ENCODE measurements around the gene HOXB8.

HOXB8 gene

DNA sequence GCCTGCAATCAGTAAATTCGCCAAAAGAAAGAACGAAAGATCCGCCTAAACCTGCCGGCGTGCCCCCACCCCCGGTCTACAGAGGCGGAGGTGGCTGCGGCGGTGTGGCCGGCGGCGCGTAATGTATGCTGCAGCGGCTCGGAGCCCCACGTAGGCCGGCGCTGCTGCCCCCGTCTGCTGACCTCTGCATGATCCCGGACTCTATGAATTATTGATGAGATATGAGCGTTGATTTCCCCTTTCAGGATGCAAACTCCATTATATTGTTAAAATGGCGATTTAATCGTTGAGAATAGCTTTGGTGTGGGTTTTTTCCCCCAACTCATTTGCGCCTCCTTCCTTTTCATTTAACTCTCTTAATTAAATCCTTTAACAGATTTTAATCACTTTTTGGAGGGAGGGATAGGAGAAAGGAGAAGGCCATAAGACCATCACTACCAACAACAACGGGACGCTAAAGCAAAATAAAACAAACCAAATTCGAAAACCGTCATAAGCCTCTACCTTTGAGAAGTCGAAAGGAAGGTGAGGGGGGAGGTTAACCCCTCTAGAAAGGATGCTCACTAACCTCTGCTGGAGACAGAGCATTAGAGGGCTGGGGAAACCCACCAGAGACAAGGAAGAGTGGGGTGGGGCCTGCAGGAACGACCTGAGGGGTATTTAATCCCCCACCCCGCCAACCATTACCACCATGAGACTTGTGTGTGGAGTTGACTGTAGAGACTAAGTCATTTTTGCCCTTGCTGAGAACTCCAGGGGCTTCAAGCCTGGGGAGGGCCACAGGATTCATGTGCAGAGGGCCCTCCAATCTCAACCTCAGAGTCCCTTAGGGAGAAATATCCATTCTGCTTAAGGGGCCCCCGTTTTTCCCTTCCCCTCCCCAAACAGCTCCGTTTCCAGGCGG lies 28.5 kb downstream of the HOXB8 start:
- peak; percentile 74 for DNase-seq (ENCODE audit: low spot score)
- TF ChIP-seq, protein P1, sequence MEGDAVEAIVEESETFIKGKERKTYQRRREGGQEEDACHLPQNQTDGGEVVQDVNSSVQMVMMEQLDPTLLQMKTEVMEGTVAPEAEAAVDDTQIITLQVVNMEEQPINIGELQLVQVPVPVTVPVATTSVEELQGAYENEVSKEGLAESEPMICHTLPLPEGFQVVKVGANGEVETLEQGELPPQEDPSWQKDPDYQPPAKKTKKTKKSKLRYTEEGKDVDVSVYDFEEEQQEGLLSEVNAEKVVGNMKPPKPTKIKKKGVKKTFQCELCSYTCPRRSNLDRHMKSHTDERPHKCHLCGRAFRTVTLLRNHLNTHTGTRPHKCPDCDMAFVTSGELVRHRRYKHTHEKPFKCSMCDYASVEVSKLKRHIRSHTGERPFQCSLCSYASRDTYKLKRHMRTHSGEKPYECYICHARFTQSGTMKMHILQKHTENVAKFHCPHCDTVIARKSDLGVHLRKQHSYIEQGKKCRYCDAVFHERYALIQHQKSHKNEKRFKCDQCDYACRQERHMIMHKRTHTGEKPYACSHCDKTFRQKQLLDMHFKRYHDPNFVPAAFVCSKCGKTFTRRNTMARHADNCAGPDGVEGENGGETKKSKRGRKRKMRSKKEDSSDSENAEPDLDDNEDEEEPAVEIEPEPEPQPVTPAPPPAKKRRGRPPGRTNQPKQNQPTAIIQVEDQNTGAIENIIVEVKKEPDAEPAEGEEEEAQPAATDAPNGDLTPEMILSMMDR (IDR thresholded peaks at IDR 0.05; ENCODE audit: borderline replicate concordance, control extremely low read depth, extremely low read depth, insufficient read depth, missing control alignments), result peak; percentile 0
- in situ Hi-C loops (cut with MboI; ENCODE audit: low sequenced_read_pairs, unreplicated experiment), result no loop called here

DNA sequence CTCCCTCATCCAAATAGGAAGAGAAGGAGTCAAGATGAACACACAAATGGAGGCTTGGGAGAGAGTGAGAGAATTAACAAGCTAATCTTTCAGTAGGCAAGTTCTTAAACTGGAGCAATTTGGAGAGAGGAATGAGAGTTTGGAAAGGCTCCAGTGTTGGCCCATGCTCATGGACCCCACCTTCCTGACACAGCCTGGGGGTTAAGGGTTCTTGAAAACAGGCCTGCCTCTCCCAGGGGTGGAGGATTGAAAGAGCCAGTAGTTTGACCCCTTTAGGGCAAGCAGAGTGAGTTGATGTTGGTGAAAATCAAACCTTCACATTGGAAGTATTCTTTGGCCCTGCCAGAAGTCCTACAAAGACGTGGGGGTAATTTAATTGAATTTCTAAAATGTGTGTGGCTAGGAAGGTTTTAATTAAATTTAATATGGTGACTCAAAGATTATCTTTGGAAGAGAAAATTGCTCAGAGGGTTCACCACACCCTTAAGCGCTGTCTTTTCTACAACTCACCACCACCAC lies 30.8 kb downstream of the HOXB8 start:
- TF ChIP-seq, protein P1 (IDR thresholded peaks at IDR 0.05; ENCODE audit: borderline replicate concordance, control extremely low read depth, extremely low read depth, insufficient read depth, missing control alignments), result no peak
- in situ Hi-C loops (cut with MboI; ENCODE audit: low sequenced_read_pairs, unreplicated experiment), result no loop called here
- no peak for DNase-seq (ENCODE audit: low spot score)

DNA sequence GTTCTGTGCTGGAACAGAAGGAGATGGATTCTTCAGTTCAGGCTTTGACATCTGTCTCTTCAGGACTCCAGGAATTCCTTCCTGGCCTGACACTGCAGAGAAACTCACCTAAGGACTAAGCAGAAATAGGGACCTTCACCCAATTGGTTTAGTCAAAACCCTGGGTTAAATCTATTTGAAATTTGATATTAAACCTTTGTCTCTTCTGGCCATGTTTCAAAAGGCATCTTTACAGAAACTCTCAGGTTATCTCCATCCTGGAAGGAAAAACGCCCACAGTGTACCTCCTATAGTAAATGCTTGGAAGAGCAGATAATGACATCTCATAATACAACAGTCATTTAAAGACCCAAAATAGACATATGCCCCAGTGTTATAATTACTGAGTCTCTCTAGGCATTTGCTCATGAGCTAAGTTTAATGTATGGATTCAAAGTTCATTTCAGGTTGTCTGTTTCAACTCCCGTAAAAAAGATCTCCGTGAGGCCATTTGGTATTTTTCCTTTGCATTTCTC lies 31.3 kb downstream of the HOXB8 start:
- in situ Hi-C loops (cut with MboI; ENCODE audit: low sequenced_read_pairs, unreplicated experiment), result no loop called here
- no peak for DNase-seq (ENCODE audit: low spot score)
- TF ChIP-seq, protein P1 (IDR thresholded peaks at IDR 0.05; ENCODE audit: borderline replicate concordance, control extremely low read depth, extremely low read depth, insufficient read depth, missing control alignments), result no peak

- DNase-seq (ENCODE audit: low spot score), result no peak
- TF ChIP-seq, protein P1 (IDR thresholded peaks at IDR 0.05; ENCODE audit: borderline replicate concordance, control extremely low read depth, extremely low read depth, insufficient read depth, missing control alignments), result no peak
- in situ Hi-C loops (cut with MboI; ENCODE audit: low sequenced_read_pairs, unreplicated experiment), result no loop called here
Measured at GRCh38 chr17:48582750-48583069, 32.4 kb downstream of the HOXB8 start.

DNA sequence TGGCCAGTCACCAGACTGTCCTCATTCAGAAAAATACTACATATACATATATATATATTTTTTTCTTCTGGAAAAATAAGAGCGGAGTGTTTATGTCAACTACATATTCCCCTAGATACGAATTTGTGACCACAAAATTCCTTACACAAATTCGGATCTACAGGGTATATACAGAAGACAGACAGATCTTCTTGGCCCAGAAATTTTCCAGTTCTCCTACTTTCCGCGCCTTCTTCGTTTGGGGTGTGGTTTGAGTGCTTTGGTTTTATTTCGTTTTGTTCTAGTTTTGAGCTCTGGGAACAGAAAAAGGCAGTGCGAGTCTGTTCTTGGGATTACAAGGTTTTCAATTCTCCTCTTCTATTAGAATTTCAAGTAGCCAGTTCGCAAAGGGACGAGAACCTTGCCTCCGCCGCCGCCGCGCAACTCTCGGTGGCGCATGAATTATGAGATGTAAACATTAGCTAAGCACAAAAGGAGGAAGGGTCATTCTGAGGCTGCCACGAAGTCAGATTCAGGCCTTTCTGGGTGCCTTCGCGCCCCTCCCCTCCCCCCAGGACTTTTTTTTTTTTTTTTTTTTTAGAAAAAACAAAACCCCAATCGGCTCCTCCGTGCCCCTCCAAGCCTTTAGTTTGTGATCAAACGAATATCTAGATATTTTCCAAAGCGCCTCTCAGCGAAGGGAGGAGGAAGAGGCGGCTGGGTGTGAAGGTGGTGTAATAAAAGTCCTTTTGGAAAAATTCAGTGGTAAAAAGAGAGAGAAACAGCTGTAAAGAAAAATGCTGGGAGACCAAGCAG lies 35.1 kb downstream of the HOXB8 start:
- no peak for DNase-seq (ENCODE audit: low spot score)
- in situ Hi-C loops (cut with MboI; ENCODE audit: low sequenced_read_pairs, unreplicated experiment), result no loop called here

DNA sequence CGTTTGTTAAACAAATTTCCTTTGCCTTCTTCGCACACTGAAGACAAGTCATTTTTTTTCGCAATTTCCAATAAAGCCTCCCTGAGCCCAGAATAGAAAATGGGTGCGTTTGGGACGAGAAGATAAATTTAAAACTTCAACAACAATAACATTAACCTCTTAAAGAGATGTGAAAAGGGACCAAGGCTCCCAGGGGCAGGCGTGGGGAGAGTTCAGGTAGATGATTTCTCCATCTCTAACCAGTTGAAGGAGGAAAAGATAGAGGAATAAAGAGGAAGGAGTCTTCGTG lies 35.7 kb downstream of the HOXB8 start:
- in situ Hi-C loops (cut with MboI; ENCODE audit: low sequenced_read_pairs, unreplicated experiment), result no loop called here
- TF ChIP-seq, protein P1 (IDR thresholded peaks at IDR 0.05; ENCODE audit: borderline replicate concordance, control extremely low read depth, extremely low read depth, insufficient read depth, missing control alignments), result no peak
- no peak for DNase-seq (ENCODE audit: low spot score)

More for the DNA sequence above, 35.1 kb downstream of the HOXB8 start:
- TF ChIP-seq, protein P1 (IDR thresholded peaks at IDR 0.05; ENCODE audit: borderline replicate concordance, control extremely low read depth, extremely low read depth, insufficient read depth, missing control alignments), result no peak

Data from GM13976 (cell line).